SK-N-SH (cell line): ENCODE data around the gene ATIC. TPM values are rescaled to one million over a fixed set of nuclear protein-coding genes. Genes with fewer than 3 reads are reported as not detected.

ENCODE experiments used
- CTCF ChIA-PET: fragments of 300-600, 350-600 bp; formaldehyde crosslinking; extraction: SDS; loops from one replicate; lab custom pipeline; 2021; lab: Yijun Ruan, JAX
- POLR2A ChIA-PET: fragments of 350-600 bp; sonication (Branson Sonifier 250); formaldehyde crosslinking; extraction: SDS; loops from one replicate; lab custom pipeline; 2020; ENCODE audit warnings: antibody characterized with exemption, inconsistent platforms; lab: Yijun Ruan, JAX
- DNase-seq: peaks from one replicate; pipeline ENCODE4 v3.0.0; 2012
- H2AFZ ChIP-seq: fragments of 200-600 bp; sonication (generic); 2 replicates; pipeline ENCODE4 v1.8.1; 2016; ENCODE audit warnings: antibody characterized with exemption, mild to moderate bottlenecking, low read depth
- H3F3A ChIP-seq: fragments of 200-600 bp; sonication (generic); replicated peaks from 2 replicates; pipeline ENCODE3; 2016; ENCODE audit warnings: antibody characterized with exemption, mild to moderate bottlenecking; ENCODE audit not compliant: insufficient read depth
- H3K27ac ChIP-seq, 2 experiments: fragments of 200-500 bp in 1 of 2; fragments of 200-600 bp in 1 of 2; sonication (Bioruptor generic) in 1 of 2; sonication (generic), shearing (Covaris generic) in 1 of 2; 2 replicates each; pipeline versions ENCODE4 v1.5.1 to v1.6.1; 2014 to 2016; ENCODE audit warnings: low read depth in 2 of 2, inconsistent platforms in 1 of 2, low read length in 1 of 2, mild to moderate bottlenecking in 1 of 2, mixed read lengths in 1 of 2
- H3K27me3 ChIP-seq: fragments of 200-600 bp; sonication (generic), shearing (Covaris generic); 2 replicates; pipeline ENCODE4 v1.6.1; 2016; ENCODE audit warnings: mixed run types; ENCODE audit not compliant: insufficient read depth
- H3K36me3 ChIP-seq, 2 experiments: fragments of 200-500 bp in 1 of 2; fragments of 200-600 bp in 1 of 2; sonication (Bioruptor generic) in 1 of 2; sonication (generic) in 1 of 2; replicated peaks in 1 of 2; 2 replicates each; pipeline versions ENCODE3 to v1.5.1; 2014 to 2016; ENCODE audit warnings: low read length in 1 of 2, mild to moderate bottlenecking in 1 of 2; ENCODE audit not compliant: insufficient read depth in 2 of 2, control insufficient read depth in 1 of 2
- H3K4me1 ChIP-seq, 2 experiments: fragments of 200-500 bp in 1 of 2; fragments of 200-600 bp in 1 of 2; sonication (Bioruptor generic) in 1 of 2; sonication (generic), shearing (Covaris generic) in 1 of 2; 2 replicates each; pipeline versions ENCODE4 v1.5.1 to v1.6.1; 2014 to 2016; ENCODE audit warnings: low read depth in 1 of 2, low read length in 1 of 2, mixed run types in 1 of 2; ENCODE audit not compliant: insufficient read depth in 2 of 2, control insufficient read depth in 1 of 2
- H3K4me2 ChIP-seq: fragments of 200-600 bp; sonication (generic), shearing (Covaris generic); 2 replicates; pipeline ENCODE4 v1.6.1; 2017; ENCODE audit warnings: mixed run types
- H3K4me3 ChIP-seq, 2 experiments: fragments of 200-500 bp in 1 of 2; fragments of 200-600 bp in 1 of 2; sonication (Bioruptor generic) in 1 of 2; sonication (generic), shearing (Covaris generic) in 1 of 2; 2 replicates each; pipeline versions ENCODE4 v1.5.1 to v1.8.1; 2014 to 2016; ENCODE audit warnings: low read depth in 2 of 2, inconsistent platforms in 1 of 2, low read length in 1 of 2, mild to moderate bottlenecking in 1 of 2, mixed read lengths in 1 of 2, moderate library complexity in 1 of 2
- H3K79me2 ChIP-seq: fragments of 200-600 bp; sonication (generic); 2 replicates; pipeline ENCODE4 v1.8.1; 2017; ENCODE audit warnings: mild to moderate bottlenecking; ENCODE audit not compliant: insufficient read depth
- H3K9ac ChIP-seq: fragments of 200-600 bp; sonication (generic); 2 replicates; pipeline ENCODE4 v1.6.1; 2017; ENCODE audit warnings: mixed run types
- H3K9me2 ChIP-seq: fragments of 200-600 bp; sonication (generic); 2 replicates; pipeline ENCODE4 v1.6.1; 2017; ENCODE audit warnings: mixed run types
- H3K9me3 ChIP-seq: fragments of 200-600 bp; sonication (generic); 2 replicates; pipeline ENCODE4 v1.6.1; 2017; ENCODE audit warnings: mixed run types, mild to moderate bottlenecking, moderate library complexity
- H4K20me1 ChIP-seq: fragments of 200-600 bp; sonication (generic); 2 replicates; pipeline ENCODE4 v1.6.1; 2017; ENCODE audit warnings: mild to moderate bottlenecking, mixed run types; ENCODE audit not compliant: insufficient read depth
- CHD2 ChIP-seq: fragments of 150-350 bp; IDR thresholded peaks from 2 replicates; pipeline ENCODE4 v1.6.1; 2018; ENCODE audit warnings: low read length; ENCODE audit not compliant: partially characterized antibody
- ELF1 ChIP-seq: IDR thresholded peaks from 2 replicates; pipeline ENCODE4 v1.4.0; 2012
- PBX3 ChIP-seq: IDR thresholded peaks from 2 replicates; pipeline ENCODE4; 2012
- POLR2AphosphoS5 ChIP-seq: IDR thresholded peaks from 2 replicates; pipeline ENCODE4 v1.6.1; 2012; ENCODE audit warnings: low read depth, low read length
- RAD21 ChIP-seq: IDR thresholded peaks from 2 replicates; pipeline ENCODE4 v1.6.1; 2012; ENCODE audit warnings: mild to moderate bottlenecking, low read length
- REST ChIP-seq: IDR thresholded peaks from 2 replicates; pipeline ENCODE4 v1.6.1; 2012; ENCODE audit warnings: mild to moderate bottlenecking, low read depth, low read length, moderate library complexity
- RXRA ChIP-seq: IDR thresholded peaks from 2 replicates; pipeline ENCODE4 v1.4.0; 2012; ENCODE audit warnings: low read depth, mild to moderate bottlenecking, borderline replicate concordance
- TCF12 ChIP-seq: IDR thresholded peaks from 2 replicates; pipeline ENCODE4 v1.4.0; 2012
- TEAD4 ChIP-seq: IDR thresholded peaks from 2 replicates; pipeline ENCODE4 v1.4.0; 2012; ENCODE audit warnings: mild to moderate bottlenecking, borderline replicate concordance; ENCODE audit not compliant: insufficient read depth
- YY1 ChIP-seq: IDR thresholded peaks from 2 replicates; pipeline ENCODE4 v1.4.0; 2012; ENCODE audit warnings: low read depth, mild to moderate bottlenecking
- WGBS: methylation state at CpG from one replicate; pipeline ENCODE4 v1.1.6; 2017; ENCODE audit warnings: low lambda C conversion rate; 5-methylcytosine and 5-hydroxymethylcytosine counted together
- polyA plus RNA-seq, 3 experiments: library from polyadenylated mRNA; depleted of rRNA; stranded (reverse); fragments of >200 nt; gene quantifications; 2 replicates each; pipeline ENCODE4 v1.2.3, GENCODE V29; 2012

ATIC gene
- polyA plus RNA-seq, 1 of the 3 experiments (the other 2 are of a cell fraction) = 108 TPM

- Histone ChIP-seq H3K4me2 (no peak overlapping the region), H3K9me3 (no peaks in the 10 kb centered on the region), H3K27ac (peak overlapping the region in 1 of 2 experiments; percentile 43; a peak in 1 of 4 replicates), H3F3A (peaks cover 100% of the 10 kb centered on the region), H3K9ac (no peak overlapping the region), H3K4me1 (no peaks in the 10 kb centered on the region), H2AFZ (no peak overlapping the region), H3K79me2 (peaks cover 56% of the 10 kb centered on the region), H3K9me2 (no peaks in the 10 kb centered on the region), H3K36me3 (peaks cover 71 to 95% of the 10 kb centered on the region in 2 experiments), H3K4me3 (no peak overlapping the region), H4K20me1 (peaks cover 64% of the 10 kb centered on the region), H3K27me3 (no peaks in the 10 kb centered on the region)
- TF ChIP-seq TEAD4 = no peak
- TF ChIP-seq ELF1 = no peak
- no peak for TF ChIP-seq YY1
- no peak for DNase-seq
- WGBS = 100% methylated on average over 1 of the region's 1 CpG
- CTCF ChIA-PET = no interaction called here
- POLR2A ChIA-PET = no interaction called here
Measured at GRCh38 chr2:215374002-215374401, 62.1 kb downstream of the ATIC start.

DNA sequence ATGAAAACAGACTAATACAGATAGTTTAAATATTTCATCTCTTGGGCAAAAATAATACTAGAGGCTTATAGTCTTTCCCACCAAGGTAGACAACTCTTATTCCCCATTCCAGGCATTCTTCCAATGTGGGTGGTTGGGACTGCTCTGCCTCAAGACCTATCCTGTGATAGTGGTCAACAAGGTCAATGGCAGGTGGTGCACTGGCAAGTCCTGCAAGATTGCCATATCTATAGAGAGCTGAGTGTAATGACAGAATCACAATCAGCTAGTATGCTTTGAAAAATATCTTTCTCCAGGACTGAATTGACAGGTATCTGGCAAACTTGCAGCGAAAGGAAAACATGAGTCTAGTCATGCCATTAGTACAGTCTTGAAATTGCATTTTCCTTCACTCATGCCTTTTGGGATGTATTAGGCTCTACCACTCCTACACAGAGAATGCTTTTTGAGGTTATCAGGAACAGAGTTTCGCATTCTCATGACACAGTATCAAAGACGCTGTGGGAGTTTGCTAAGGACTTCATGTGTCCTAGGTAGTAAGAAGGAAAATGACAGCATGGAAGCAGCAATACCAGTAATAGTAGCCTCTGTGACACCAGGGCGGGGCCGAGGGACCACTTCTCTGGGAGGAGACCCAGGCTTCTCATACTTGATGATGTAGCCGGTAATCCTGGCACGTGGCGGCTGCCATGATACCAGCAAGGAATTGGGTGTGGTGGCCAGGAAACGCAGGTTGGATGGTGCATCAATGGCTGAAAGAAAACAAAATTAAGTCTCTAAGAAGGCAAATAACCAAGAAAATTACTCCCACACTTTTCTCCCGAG lies 63.0 kb downstream of the ATIC start:
- Histone ChIP-seq H3K79me2 (peaks cover 58% of the 10 kb centered on the region), H3K36me3 (peaks cover 71 to 95% of the 10 kb centered on the region in 2 experiments), H3K27ac (peak overlapping the region in 1 of 2 experiments; percentile 43; a peak in 2 of 4 replicates), H3K27me3 (no peaks in the 10 kb centered on the region), H3K9ac (no peak overlapping the region), H3K9me2 (no peaks in the 10 kb centered on the region), H3K4me3 (no peak overlapping the region), H3K9me3 (no peaks in the 10 kb centered on the region), H4K20me1 (peaks cover 60% of the 10 kb centered on the region), H3F3A (peaks cover 100% of the 10 kb centered on the region), H3K4me2 (no peak overlapping the region), H3K4me1 (no peaks in the 10 kb centered on the region), H2AFZ (no peak overlapping the region)
- POLR2A ChIA-PET = no interaction called here
- 97% methylated on average over 10 of the region's 10 CpGs for WGBS
- CTCF ChIA-PET = no interaction called here
- no peak for DNase-seq
- no peak for TF ChIP-seq REST
- TF ChIP-seq POLR2AphosphoS5 = no peak; the same call in 1 of the 2 replicates
- TF ChIP-seq, all 33 proteins: peak for 0

DNA sequence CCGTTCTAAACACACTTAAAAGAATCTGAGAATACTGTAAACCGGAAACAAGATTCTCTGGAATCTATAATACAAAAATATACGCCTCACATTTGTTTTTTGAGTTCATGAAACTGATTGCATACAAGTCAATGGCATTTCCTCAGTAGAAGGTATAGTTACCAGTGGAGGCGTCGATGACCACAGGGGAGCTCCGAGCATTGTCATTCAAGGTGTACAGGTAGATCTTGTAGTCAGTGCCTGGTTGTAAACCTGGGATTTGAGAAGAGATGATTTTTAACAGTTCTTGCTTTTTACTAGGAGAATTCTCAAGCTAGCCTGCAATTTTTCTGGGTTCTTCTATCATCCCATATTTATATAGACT lies 63.6 kb downstream of the ATIC start:
- Histone ChIP-seq H3K27me3 (no peaks in the 10 kb centered on the region), H2AFZ (no peak overlapping the region), H4K20me1 (peaks cover 60% of the 10 kb centered on the region), H3F3A (peaks cover 100% of the 10 kb centered on the region), H3K9me3 (no peaks in the 10 kb centered on the region), H3K4me1 (no peaks in the 10 kb centered on the region), H3K27ac (peak overlapping the region in 1 of 2 experiments; percentile 43; a peak in 2 of 4 replicates), H3K9me2 (no peaks in the 10 kb centered on the region), H3K36me3 (peaks cover 71 to 95% of the 10 kb centered on the region in 2 experiments), H3K4me2 (no peak overlapping the region), H3K79me2 (peaks cover 57% of the 10 kb centered on the region), H3K9ac (no peak overlapping the region), H3K4me3 (no peak overlapping the region)
- POLR2A ChIA-PET = no interaction called here
- WGBS = 98% methylated on average over 6 of the region's 6 CpGs
- CTCF ChIA-PET = interaction anchor here (1.3 kb wide), 1 partner anchor 63 kb away, joined by 3 read pairs; no protein-coding TSS in a partner anchor
- DNase-seq = no peak
- TF ChIP-seq REST (no peak), CHD2 (no peak), RXRA (no peak), POLR2AphosphoS5 (no peak), RAD21 (no peak), TEAD4 (no peak), TCF12 (no peak), PBX3 (no peak)
